ENCODE data around the gene SUMO4. TPM values are rescaled to one million over a fixed set of nuclear protein-coding genes. Genes with fewer than 3 reads are reported as not detected.

Gene SUMO4
- total RNA-seq = 10 to 100 TPM in 1 of 4 donors, 1 to 10 TPM in 3; 3.4 to 11.1 (median 5.7) TPM
- under 1 TPM in 1 of 3 donors, not detected in 2; 0.39 TPM for polyA plus RNA-seq

- no peak for TF ChIP-seq POLR2A (IDR thresholded peaks at IDR 0.05)
- TF ChIP-seq EP300 (IDR thresholded peaks at IDR 0.05) = no peak
- no peak for TF ChIP-seq CTCF (IDR thresholded peaks at IDR 0.05)
- TF ChIP-seq POLR2AphosphoS5 (IDR thresholded peaks at IDR 0.05) = no peak
- Histone ChIP-seq H3K27ac (no peak within 1 kb of the TSS), H3K36me3 (peaks cover 0 to 78% (median 12%) of the 10 kb centered on the region in 4 donors), H3K27me3 (no peaks in the 10 kb centered on the region), H3K4me3 (no peak within 1 kb of the TSS), H3K4me1 (peaks cover 0 to under 1% (median under 1%) of the 10 kb centered on the region in 4 donors), H3K9me3 (no peaks in the 10 kb centered on the region)
- 97% methylated on average over 11 of the region's 11 CpGs for WGBS, 2 donors
- intact Hi-C loops (cut with DNase I) = no loop called here
- no peak for DNase-seq
Observed at GRCh38 chr6:149400050-149400449, at the start of gene SUMO4. Gene SUMO4, plus strand, starts transcription at chr6:149400262. Its CDS starts 130 bp downstream, at chr6:149400392.

GRCh38 chr6:149354009-149354408 is 46.1 kb upstream of the SUMO4 start:
- intact Hi-C loops (cut with DNase I) = no loop called here
- Histone ChIP-seq H3K27ac (no peak overlapping the region), H3K4me3 (no peak overlapping the region), H3K36me3 (no peaks in the 10 kb centered on the region), H3K4me1 (peaks cover 0 to 22% (median 16%) of the 10 kb centered on the region in 4 donors), H3K27me3 (no peaks in the 10 kb centered on the region), H3K9me3 (no peaks in the 10 kb centered on the region)
- TF ChIP-seq POLR2AphosphoS5 (IDR thresholded peaks at IDR 0.05) (no peak), POLR2A (IDR thresholded peaks at IDR 0.05) (no peak), CTCF (IDR thresholded peaks at IDR 0.05) (no peak), EP300 (IDR thresholded peaks at IDR 0.05) (no peak)
- no peak for DNase-seq
- 21 to 66% methylated on average over 2 of the region's 2 CpGs for WGBS, 2 donors

GRCh38 chr6:149356081-149356750 is 43.8 kb upstream of the SUMO4 start:
- no peak overlapping the region for H3K4me3 ChIP-seq
- 85 to 87% methylated on average over 6 of the region's 6 CpGs for WGBS, 2 donors
- no peak overlapping the region for H3K27ac ChIP-seq
- intact Hi-C loops (cut with DNase I) = no loop called here
- no peaks in the 10 kb centered on the region for H3K36me3 ChIP-seq
- peaks cover 0 to 30% (median 18%) of the 10 kb centered on the region in 4 donors for H3K4me1 ChIP-seq
- no peaks in the 10 kb centered on the region for H3K27me3 ChIP-seq
- no peak for TF ChIP-seq POLR2A (IDR thresholded peaks at IDR 0.05)
- TF ChIP-seq EP300 (IDR thresholded peaks at IDR 0.05) = no peak
- no peak for TF ChIP-seq CTCF (IDR thresholded peaks at IDR 0.05)
- TF ChIP-seq POLR2AphosphoS5 (IDR thresholded peaks at IDR 0.05) = no peak
- H3K9me3 ChIP-seq = no peaks in the 10 kb centered on the region
- no peak for DNase-seq

- TF ChIP-seq EP300 (IDR thresholded peaks at IDR 0.05) (no peak), POLR2A (IDR thresholded peaks at IDR 0.05) (no peak), CTCF (IDR thresholded peaks at IDR 0.05) (no peak), POLR2AphosphoS5 (IDR thresholded peaks at IDR 0.05) (no peak)
- no peaks in the 10 kb centered on the region for H3K27me3 ChIP-seq
- intact Hi-C loops (cut with DNase I) = no loop called here
- no peak overlapping the region for H3K27ac ChIP-seq
- no peaks in the 10 kb centered on the region for H3K36me3 ChIP-seq
- H3K4me3 ChIP-seq = no peak overlapping the region
- no peaks in the 10 kb centered on the region for H3K9me3 ChIP-seq
- no peak for DNase-seq
- H3K4me1 ChIP-seq = peaks cover 0 to 33% (median 16%) of the 10 kb centered on the region in 4 donors
- WGBS, 2 donors = 92 to 94% methylated on average over 17 of the region's 17 CpGs
Observed at GRCh38 chr6:149357726-149358538, 42.1 kb upstream of the SUMO4 start.

Measured in sigmoid colon (tissue), 7 donors.